SH-SY5Y (cell line): ENCODE data around the gene TSPAN15.

ENCODE experiments used
- GATA2 ChIP-seq: IDR thresholded peaks from 2 replicates; pipeline ENCODE4 v1.6.1; 2011; ENCODE audit warnings: mild to moderate bottlenecking, low read depth, low read length
- GATA3 ChIP-seq: IDR thresholded peaks from 2 replicates; pipeline ENCODE4 v1.6.1; 2011; ENCODE audit warnings: low read depth, mild to moderate bottlenecking, low read length, moderate library complexity

- no peak for TF ChIP-seq GATA2
- TF ChIP-seq GATA3: no peak
These were observed 41.3 kb upstream of the TSPAN15 start for GRCh38 chr10:69409968-69410367.
